GM12892 (cell line): ENCODE results near the gene HK2.

Experiments used
- DNase-seq: peaks from one replicate; pipeline ENCODE4 v3.0.0; 2011; ENCODE audit not compliant: insufficient read length
- FAIRE-seq: peaks from 2 replicates; lab custom pipeline; 2011; peaks lifted over from hg19 to GRCh38; lab: Jason Lieb, UNC
- POLR2A ChIP-seq: IDR thresholded peaks from 2 replicates; pipeline ENCODE4 v1.6.1; 2011; ENCODE audit warnings: low read depth, low read length, control low read depth
- POLR2AphosphoS5 ChIP-seq: IDR thresholded peaks from 2 replicates; pipeline ENCODE4 v1.6.1; 2011; ENCODE audit warnings: low read depth, low read length, control low read depth
- TAF1 ChIP-seq: IDR thresholded peaks from 2 replicates; pipeline ENCODE4 v1.6.1; 2011; ENCODE audit warnings: low read depth, mild to moderate bottlenecking, control low read depth, low read length, borderline replicate concordance

HK2 gene

GRCh38 chr2:74863802-74864248 lies 29.9 kb downstream of the HK2 start:
- FAIRE-seq: no peak
- TF ChIP-seq POLR2AphosphoS5: no peak
- TF ChIP-seq TAF1: no peak
- no peak for TF ChIP-seq POLR2A
- DNase-seq: no peak

GRCh38 chr2:74864728-74865722 lies 31.1 kb downstream of the HK2 start:
- FAIRE-seq (no peak), DNase-seq (no peak)
- no peak for TF ChIP-seq POLR2AphosphoS5
- no peak for TF ChIP-seq TAF1
- TF ChIP-seq POLR2A: no peak

GRCh38 chr2:74865770-74866674 lies 32.1 kb downstream of the HK2 start:
- TF ChIP-seq TAF1: no peak
- TF ChIP-seq POLR2A: no peak
- FAIRE-seq: no peak
- DNase-seq: no peak

- DNase-seq (no peak), FAIRE-seq (no peak)
- TF ChIP-seq TAF1 (no peak), POLR2AphosphoS5 (no peak)
Measured at GRCh38 chr2:74867841-74868658, 34.1 kb downstream of the HK2 start.

- TF ChIP-seq POLR2AphosphoS5: no peak
- TF ChIP-seq TAF1: no peak
- TF ChIP-seq POLR2A: no peak
- FAIRE-seq (no peak), DNase-seq (no peak)
Measured at GRCh38 chr2:74869517-74869916, 35.6 kb downstream of the HK2 start.

- no peak for FAIRE-seq
- DNase-seq: no peak
- TF ChIP-seq POLR2AphosphoS5 (no peak), TAF1 (no peak), POLR2A (no peak)
Measured at GRCh38 chr2:74870951-74871350, 37.0 kb downstream of the HK2 start.

GRCh38 chr2:74871414-74871813 lies 37.5 kb downstream of the HK2 start:
- FAIRE-seq (no peak), DNase-seq (no peak)
- TF ChIP-seq POLR2AphosphoS5 (no peak), POLR2A (no peak), TAF1 (no peak)

- no peak for FAIRE-seq
- DNase-seq: no peak
- TF ChIP-seq TAF1 (no peak), POLR2AphosphoS5 (no peak), POLR2A (no peak)
Measured at GRCh38 chr2:74872389-74872836, 38.5 kb downstream of the HK2 start.

GRCh38 chr2:74873012-74873665 lies 39.2 kb downstream of the HK2 start:
- DNase-seq (no peak), FAIRE-seq (no peak)
- no peak for TF ChIP-seq TAF1
- TF ChIP-seq POLR2A: no peak
- TF ChIP-seq POLR2AphosphoS5: no peak
